A549 (cell line): Measurements from ENCODE around the gene FANCM. TPM values are rescaled to one million over a fixed set of nuclear protein-coding genes. Genes with fewer than 3 reads are reported as not detected.

Source experiments
- ATAC-seq, 2 experiments: fragments of 200-7000 bp in 1 of 2; fragments of >200 bp in 1 of 2; cut with Nextera tagmentation in 1 of 2; cut with Tn5 transposase in 1 of 2; 3 replicates each; pipeline versions ENCODE4 v1.8.0 to v1.9.1; 2018 to 2020; ENCODE audit warnings: mild to moderate bottlenecking in 1 of 2, moderate library complexity in 1 of 2
- CTCF ChIA-PET: fragments of 300-600 bp; sonication (Branson Sonifier 250); formaldehyde crosslinking; extraction: SDS; loops from one replicate; lab custom pipeline; 2021; ENCODE audit warnings: antibody characterized with exemption, inconsistent platforms; lab: Yijun Ruan, JAX
- POLR2A ChIA-PET: fragments of 350-600 bp; formaldehyde crosslinking; extraction: SDS; loops from one replicate; lab custom pipeline; 2021; ENCODE audit warnings: antibody characterized with exemption, inconsistent platforms; lab: Yijun Ruan, JAX
- DNase-seq, 2 experiments: peaks; one replicate each; pipeline versions ENCODE4 v3.0.0 to v3.0.0-alpha.2; 2011 to 2016; ENCODE audit warnings: low read depth in 1 of 2, low spot score in 1 of 2
- FAIRE-seq: peaks from 2 replicates; lab custom pipeline; 2011; peaks lifted over from hg19 to GRCh38; lab: Jason Lieb, UNC
- H3K27ac ChIP-seq, 2 experiments: fragments of >200 bp; sonication (Bioruptor Twin); formaldehyde crosslinking; 3 replicates each; pipeline ENCODE4 v1.5.1; 2016 to 2017
- H3K4me1 ChIP-seq: fragments of >200 bp; sonication (Bioruptor Twin); formaldehyde crosslinking; 3 replicates; pipeline ENCODE4 v1.6.1; 2016
- H3K4me2 ChIP-seq: fragments of >200 bp; sonication (Bioruptor Twin); formaldehyde crosslinking; 3 replicates; pipeline ENCODE4 v1.6.1; 2016
- H3K4me3 ChIP-seq: fragments of >200 bp; sonication (Bioruptor Twin); formaldehyde crosslinking; 3 replicates; pipeline ENCODE4 v1.5.1; 2016
- H3K9me3 ChIP-seq: fragments of >200 bp; sonication (Bioruptor Twin); formaldehyde crosslinking; 3 replicates; pipeline ENCODE4 v1.6.1; 2016
- CHD2 ChIP-seq: fragments of 150-350 bp; IDR thresholded peaks from 2 replicates; pipeline ENCODE4 v1.6.1; 2014; ENCODE audit warnings: low read length; ENCODE audit not compliant: partially characterized antibody
- CHD4 ChIP-seq: fragments of 200-600 bp; sonication (generic); IDR thresholded peaks from 2 replicates; pipeline ENCODE4 v1.6.1; 2016; ENCODE audit warnings: antibody characterized with exemption, mild to moderate bottlenecking, borderline replicate concordance
- ESRRA ChIP-seq: fragments of 150-350 bp; IDR thresholded peaks from 2 replicates; pipeline ENCODE4 v1.6.1; 2014; ENCODE audit warnings: mild to moderate bottlenecking, low read length, borderline replicate concordance
- FOSB ChIP-seq: fragments of 250-450 bp; sonication (Bioruptor Pico); IDR thresholded peaks from 2 replicates; pipeline ENCODE4 v1.5.0; 2020; ENCODE audit warnings: mild to moderate bottlenecking, moderate library complexity
- FOSL2 ChIP-seq, 2 experiments: fragments of 450-650 bp in 1 of 2; fragments of >200 bp in 1 of 2; sonication (Bioruptor Twin) in 1 of 2; formaldehyde crosslinking; IDR thresholded peaks; 2 replicates each; pipeline versions ENCODE4 v1.5.0 to v1.6.1; 2016 to 2020; ENCODE audit warnings: mild to moderate bottlenecking in 1 of 2, moderate library complexity in 1 of 2
- FOXS1 ChIP-seq: fragments of 250-450 bp; sonication (Bioruptor Pico); IDR thresholded peaks from 2 replicates; pipeline ENCODE4 v1.5.0; 2020; ENCODE audit warnings: mild to moderate bottlenecking, moderate library complexity
- GATA3 ChIP-seq: IDR thresholded peaks from 2 replicates; pipeline ENCODE4 v1.6.1; 2012; ENCODE audit warnings: borderline replicate concordance
- HDAC2 ChIP-seq: fragments of 200-600 bp; sonication (generic); IDR thresholded peaks from 2 replicates; pipeline ENCODE4 v1.6.1; 2016
- HEYL ChIP-seq: fragments of 250-450 bp; sonication (Bioruptor Pico); IDR thresholded peaks from 2 replicates; pipeline ENCODE4 v1.8.0; 2021; ENCODE audit warnings: mild to moderate bottlenecking, moderate library complexity
- HOXB13 ChIP-seq: fragments of 250-450 bp; sonication (Bioruptor Pico); IDR thresholded peaks from 2 replicates; pipeline ENCODE4 v1.5.0; 2020; ENCODE audit warnings: low read depth, mild to moderate bottlenecking, moderate library complexity
- KDM1A ChIP-seq: fragments of 200-600 bp; sonication (generic); IDR thresholded peaks from 2 replicates; pipeline ENCODE4 v1.6.1; 2016; ENCODE audit warnings: low read depth, mild to moderate bottlenecking
- MYC ChIP-seq: IDR thresholded peaks from 2 replicates; pipeline ENCODE4 v1.6.1; 2012; ENCODE audit warnings: mild to moderate bottlenecking, inconsistent platforms, low read length, improper control_type of control experiment, borderline replicate concordance
- PHF8 ChIP-seq: fragments of 200-600 bp; sonication (generic); IDR thresholded peaks from 2 replicates; pipeline ENCODE4 v1.6.1; 2016; ENCODE audit warnings: low read depth, mild to moderate bottlenecking, antibody characterized with exemption, moderate library complexity, borderline replicate concordance
- POLR2A ChIP-seq: IDR thresholded peaks from 2 replicates; pipeline ENCODE4 v1.6.1; 2012; ENCODE audit warnings: mild to moderate bottlenecking, low read length
- RCOR1 ChIP-seq: fragments of 150-350 bp; IDR thresholded peaks from 2 replicates; pipeline ENCODE4 v1.6.1; 2014; ENCODE audit warnings: antibody characterized with exemption, low read length, low read depth
- SREBF2 ChIP-seq: fragments of 450-650 bp; IDR thresholded peaks from 2 replicates; pipeline ENCODE4 v1.6.1; 2014; ENCODE audit warnings: mild to moderate bottlenecking, moderate library complexity
- TFCP2L1 ChIP-seq: fragments of 250-450 bp; sonication (Bioruptor Pico); IDR thresholded peaks from 2 replicates; pipeline ENCODE4 v1.5.0; 2021; ENCODE audit warnings: mild to moderate bottlenecking
- ZC3H11A ChIP-seq: fragments of 450-650 bp; IDR thresholded peaks from 2 replicates; pipeline ENCODE4 v1.6.1; 2014; ENCODE audit warnings: antibody characterized with exemption, mild to moderate bottlenecking
- ZNF302 ChIP-seq: fragments of 250-450 bp; sonication (Bioruptor Pico); IDR thresholded peaks from 2 replicates; pipeline ENCODE4 v1.9.0; 2021; ENCODE audit warnings: inconsistent platforms, mild to moderate bottlenecking, moderate library complexity
- ZSCAN20 ChIP-seq: fragments of 250-450 bp; sonication (Bioruptor Pico); IDR thresholded peaks from 2 replicates; pipeline ENCODE4 v1.8.0; 2022; ENCODE audit warnings: mild to moderate bottlenecking, moderate library complexity
- WGBS: methylation state at CpG from one replicate; pipeline ENCODE4 v1.1.6; 2017; ENCODE audit errors: missing lambda C conversion rate; 5-methylcytosine and 5-hydroxymethylcytosine counted together
- polyA plus RNA-seq, 4 experiments: library from polyadenylated mRNA; depleted of rRNA in 3 of 4; stranded (reverse); fragments of >200 nt; fragmentation: RNase III in 1 of 4; extraction: RNeasy Plus Mini Kit Qiagen cat#74134 plus additional on column Dnase treatment in 1 of 4; gene quantifications; 2 replicates in 3 of 4; 3 replicates in 1 of 4; pipeline ENCODE4 v1.2.3, GENCODE V29; 2011 to 2017
- TF ChIP-seq, protein P1 (sequence below): fragments of 150-350 bp; IDR thresholded peaks from 2 replicates; pipeline ENCODE4 v1.6.1; 2014; ENCODE audit warnings: low read depth, mild to moderate bottlenecking, low read length
- TF ChIP-seq, protein P2 (sequence below): fragments of >200 bp; sonication (Bioruptor Twin); formaldehyde crosslinking; IDR thresholded peaks from 3 replicates; pipeline ENCODE4 v1.6.1; 2016

Gene FANCM
- polyA plus RNA-seq, 2 of the 4 experiments (the other 2 are of a cell fraction): 7.0 to 8.8 TPM

DNA sequence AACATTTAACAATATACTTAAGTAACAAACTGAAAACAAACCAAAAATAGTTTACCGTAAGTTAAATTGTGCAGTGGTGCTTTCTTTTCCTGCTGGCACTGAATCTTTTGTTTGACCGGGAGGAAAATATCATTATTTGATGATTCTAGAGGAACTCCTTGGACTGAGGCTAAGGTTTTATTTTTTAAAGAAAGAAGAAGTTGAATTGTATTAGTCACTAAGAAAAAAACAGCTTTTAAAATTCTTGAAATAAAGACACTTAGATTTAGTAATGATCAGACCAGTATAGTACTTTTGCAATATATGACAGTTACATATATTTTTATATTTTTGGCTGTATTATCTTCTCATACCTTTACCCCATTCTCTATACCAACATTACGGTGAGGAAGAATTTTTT lies 107.0 kb downstream of the FANCM start (continued):
- TF ChIP-seq, protein P1, sequence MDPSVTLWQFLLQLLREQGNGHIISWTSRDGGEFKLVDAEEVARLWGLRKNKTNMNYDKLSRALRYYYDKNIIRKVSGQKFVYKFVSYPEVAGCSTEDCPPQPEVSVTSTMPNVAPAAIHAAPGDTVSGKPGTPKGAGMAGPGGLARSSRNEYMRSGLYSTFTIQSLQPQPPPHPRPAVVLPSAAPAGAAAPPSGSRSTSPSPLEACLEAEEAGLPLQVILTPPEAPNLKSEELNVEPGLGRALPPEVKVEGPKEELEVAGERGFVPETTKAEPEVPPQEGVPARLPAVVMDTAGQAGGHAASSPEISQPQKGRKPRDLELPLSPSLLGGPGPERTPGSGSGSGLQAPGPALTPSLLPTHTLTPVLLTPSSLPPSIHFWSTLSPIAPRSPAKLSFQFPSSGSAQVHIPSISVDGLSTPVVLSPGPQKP: no peak

DNA sequence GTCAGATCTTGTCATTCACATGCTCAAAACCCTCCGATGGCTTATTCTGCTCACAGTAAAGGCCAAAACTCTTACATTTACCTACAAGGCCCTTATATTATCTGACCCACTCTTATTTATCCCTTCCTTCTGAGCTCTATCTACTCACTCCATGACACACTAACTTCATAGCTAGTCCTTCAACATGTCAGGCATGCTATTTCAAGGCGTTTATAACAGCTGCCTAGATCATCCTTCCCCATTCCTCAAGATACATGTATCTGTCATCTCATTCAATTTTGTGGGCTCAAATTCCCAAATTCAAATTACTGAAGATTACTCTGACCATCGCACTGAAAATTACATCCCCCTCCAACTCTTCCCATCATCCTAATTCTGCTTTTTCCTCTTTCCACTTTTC lies 110.4 kb downstream of the FANCM start:
- FAIRE-seq: no peak
- no peak for TF ChIP-seq RCOR1
- H3K27ac ChIP-seq: no peak overlapping the region
- peaks cover 26% of the 10 kb centered on the region for H3K4me1 ChIP-seq
- DNase-seq: no peak
- no peak overlapping the region for H3K4me2 ChIP-seq
- 97% methylated on average over 3 of the region's 3 CpGs for whole genome bisulfite sequencing
- H3K9me3 ChIP-seq: no peaks in the 10 kb centered on the region
- no peak for ATAC-seq
- H3K4me3 ChIP-seq: no peak overlapping the region
- ChIA-PET CTCF (interaction anchor here (2.7 kb wide), 1 partner anchor 22 kb away, joined by 6 read pairs; no protein-coding TSS in a partner anchor), POLR2A (no interaction called here)

DNA sequence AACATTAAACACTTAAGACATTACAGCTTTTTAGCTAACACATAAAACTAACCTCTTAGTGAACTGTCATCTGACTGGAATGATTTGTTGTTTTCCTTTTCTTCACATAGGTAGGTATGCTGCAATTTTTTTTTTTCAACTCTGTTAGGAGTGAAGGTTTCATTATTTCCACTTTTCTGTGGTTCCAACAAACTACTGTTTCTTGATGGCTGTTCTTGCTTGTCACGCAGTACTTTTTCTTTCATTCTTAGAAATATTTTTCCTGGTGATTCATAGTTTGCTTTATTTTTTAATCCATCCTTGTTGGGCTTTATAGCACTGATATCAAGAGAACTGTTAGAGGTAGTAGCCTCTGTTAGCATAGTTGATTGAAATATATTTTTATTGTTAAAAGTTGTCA lies 111.0 kb downstream of the FANCM start:
- TF ChIP-seq FOSB (CRISPR knock-in tag): no peak
- TF ChIP-seq GATA3: no peak
- TF ChIP-seq ZSCAN20: no peak
- TF ChIP-seq SREBF2: no peak
- TF ChIP-seq MYC: no peak
- TF ChIP-seq KDM1A: no peak
- TF ChIP-seq FOSL2 (IDR thresholded peaks at IDR 0.05): no peak
- TF ChIP-seq FOSL2 (CRISPR knock-in tag; IDR thresholded peaks at IDR 0.05): no peak
- TF ChIP-seq, all 56 proteins: peak for 0
- Histone ChIP-seq H3K4me3 (no peak overlapping the region), H3K4me2 (peak overlapping the region; percentile 10; the same call in 1 of the 3 replicates), H3K27ac (no peak overlapping the region), H3K4me1 (peaks cover 31% of the 10 kb centered on the region), H3K9me3 (no peaks in the 10 kb centered on the region)
- no peak for ATAC-seq
- DNase-seq: no peak
- no peak for FAIRE-seq
- ChIA-PET CTCF (interaction anchor here (2.7 kb wide), 1 partner anchor 22 kb away, joined by 6 read pairs; no protein-coding TSS in a partner anchor), POLR2A (no interaction called here)
- 88% methylated on average over 1 of the region's 1 CpG for WGBS

DNA sequence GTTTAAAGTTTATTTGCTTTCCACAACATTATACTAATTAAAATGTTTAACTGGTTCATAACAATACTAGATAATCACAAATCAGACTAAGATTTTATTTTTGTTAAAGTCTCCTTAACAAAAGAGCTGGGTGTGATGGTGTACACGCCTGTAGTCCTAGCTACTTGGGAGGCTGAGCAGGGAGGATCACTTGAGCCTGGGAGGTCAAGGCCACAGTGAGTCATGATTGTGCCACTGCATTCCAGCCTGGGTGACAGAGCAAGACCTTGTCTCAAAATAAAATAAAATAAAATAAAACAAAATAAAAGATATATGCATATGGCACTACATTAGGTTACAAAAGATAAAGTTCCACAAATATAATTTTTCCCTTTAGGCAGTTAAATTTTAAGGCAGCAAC lies 111.7 kb downstream of the FANCM start:
- 90% methylated on average over 1 of the region's 1 CpG for WGBS
- peaks cover 31% of the 10 kb centered on the region for H3K4me1 ChIP-seq
- no peaks in the 10 kb centered on the region for H3K9me3 ChIP-seq
- DNase-seq: peak in 1 of 2 experiments; percentile 21
- ATAC-seq: no peak
- ChIA-PET POLR2A (no interaction called here), CTCF (interaction anchor here (2.7 kb wide), 1 partner anchor 21 kb away, joined by 6 read pairs; no protein-coding TSS in a partner anchor)
- FAIRE-seq: no peak
- H3K4me2 ChIP-seq: peak overlapping the region; percentile 10; the same call in 1 of the 3 replicates
- H3K27ac ChIP-seq: no peak overlapping the region
- TF ChIP-seq ZNF302: no peak
- TF ChIP-seq FOSL2 (IDR thresholded peaks at IDR 0.05): no peak
- peak; percentile 61 for TF ChIP-seq FOSL2 (CRISPR knock-in tag; IDR thresholded peaks at IDR 0.05)
- TF ChIP-seq PHF8: no peak
- no peak overlapping the region for H3K4me3 ChIP-seq

DNA sequence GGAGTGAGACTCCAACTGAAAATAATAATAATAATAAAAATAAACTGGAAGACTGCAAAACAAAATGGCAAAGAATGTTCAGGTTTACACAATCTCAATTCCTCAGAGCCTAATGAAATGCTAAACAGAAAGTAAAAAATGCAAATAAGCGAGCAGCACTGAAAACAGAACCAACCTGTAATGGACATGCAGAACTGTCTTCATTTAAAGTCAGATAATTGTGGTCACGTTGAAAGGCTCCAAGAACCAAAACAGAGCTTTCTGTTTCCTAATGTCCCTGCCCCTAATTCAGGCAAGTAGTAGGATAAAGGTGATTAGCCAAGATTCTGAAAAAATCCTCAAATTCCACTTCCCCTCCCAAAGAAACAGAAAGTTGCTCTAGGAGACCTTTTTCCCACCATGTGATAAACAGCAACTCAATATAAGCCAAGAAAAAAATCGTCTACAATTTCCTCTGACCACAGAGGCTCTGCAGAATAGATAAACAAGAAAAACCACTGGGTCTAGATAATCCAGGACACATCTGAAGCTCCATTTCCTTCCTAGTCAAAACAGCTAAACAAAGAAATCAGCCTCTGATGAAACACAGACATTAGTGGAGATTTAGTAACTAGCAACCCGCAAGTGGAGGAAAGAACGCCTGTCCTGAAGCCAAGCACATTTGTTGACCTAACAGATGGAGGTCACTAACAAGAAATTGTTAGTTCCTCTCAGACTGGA lies 114.3 kb downstream of the FANCM start:
- no peak for ATAC-seq
- Histone ChIP-seq H3K27ac (peak overlapping the region in 1 of 2 experiments; percentile 11; a peak in 1 of 6 replicates), H3K4me2 (peak overlapping the region; percentile 38), H3K4me1 (peaks cover 37% of the 10 kb centered on the region), H3K9me3 (no peaks in the 10 kb centered on the region), H3K4me3 (no peak overlapping the region)
- no peak for FAIRE-seq
- CTCF ChIA-PET: interaction anchor here (1.0 to 1.6 kb wide), 4 partner anchors 9 to 337 kb away, joined by 3 to 6 read pairs (median 4); no protein-coding TSS in a partner anchor
- WGBS: 78% methylated on average over 5 of the region's 5 CpGs
- no peak for DNase-seq
- POLR2A ChIA-PET: no interaction called here
- TF ChIP-seq, protein P2, sequence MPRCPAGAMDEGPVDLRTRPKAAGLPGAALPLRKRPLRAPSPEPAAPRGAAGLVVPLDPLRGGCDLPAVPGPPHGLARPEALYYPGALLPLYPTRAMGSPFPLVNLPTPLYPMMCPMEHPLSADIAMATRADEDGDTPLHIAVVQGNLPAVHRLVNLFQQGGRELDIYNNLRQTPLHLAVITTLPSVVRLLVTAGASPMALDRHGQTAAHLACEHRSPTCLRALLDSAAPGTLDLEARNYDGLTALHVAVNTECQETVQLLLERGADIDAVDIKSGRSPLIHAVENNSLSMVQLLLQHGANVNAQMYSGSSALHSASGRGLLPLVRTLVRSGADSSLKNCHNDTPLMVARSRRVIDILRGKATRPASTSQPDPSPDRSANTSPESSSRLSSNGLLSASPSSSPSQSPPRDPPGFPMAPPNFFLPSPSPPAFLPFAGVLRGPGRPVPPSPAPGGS: no peak
- TF ChIP-seq PHF8: no peak
- no peak for TF ChIP-seq HOXB13
- TF ChIP-seq HEYL (CRISPR knock-in tag): no peak
- TF ChIP-seq ZNF302: no peak
- no peak for TF ChIP-seq TFCP2L1 (CRISPR knock-in tag)
- TF ChIP-seq ESRRA: no peak
- no peak for TF ChIP-seq CHD2
- no peak for TF ChIP-seq HDAC2
- TF ChIP-seq FOXS1 (CRISPR knock-in tag): no peak
- TF ChIP-seq ZC3H11A: no peak
- no peak for TF ChIP-seq POLR2A
- TF ChIP-seq CHD4: no peak
